Lower leg skin (tissue), 4 donors: ENCODE measurements around the gene SULT1A2. TPM values are rescaled to one million over a fixed set of nuclear protein-coding genes. Genes with fewer than 3 reads are reported as not detected.
"Not testable (repeated sequence)": the region's sequence is repeated elsewhere in the genome, so short reads cannot be mapped to it uniquely, and the experiment has no call there.

ENCODE experiments used
- DNase-seq, 2 donors: peaks; one replicate each; pipeline ENCODE4 v3.0.0-alpha.2; 2019; ENCODE audit warnings: low spot score in 2 of 2
- H3K4me3 ChIP-seq: fragments of 200-600 bp; sonication (generic); 2 replicates; pipeline ENCODE4 v1.5.1; 2017; ENCODE audit warnings: mild to moderate bottlenecking, low read depth; ENCODE audit not compliant: poor library complexity, severe bottlenecking
- POLR2A ChIP-seq, 2 donors: fragments of 450-650 bp; IDR thresholded peaks; one replicate each; pipeline ENCODE4 v1.6.1; 2016 to 2017; ENCODE audit warnings: antibody characterized with exemption in 2 of 2, mild to moderate bottlenecking in 1 of 2, moderate library complexity in 1 of 2
- WGBS, 2 donors: methylation state at CpG; one replicate each; pipeline ENCODE4 v1.1.5; 2018; 5-methylcytosine and 5-hydroxymethylcytosine counted together
- intact Hi-C: fragments of 100-400 bp; cut with DNase I; formaldehyde crosslinking; loops from one replicate; pipeline ENCODE4 v1.15.0; 2023; ENCODE audit warnings: low total_unique reads
- total RNA-seq, 4 donors: library from RNA; depleted of rRNA; stranded (reverse); fragments of >200 nt; gene quantifications; one replicate each; pipeline ENCODE4 v1.1.0, GENCODE V29; 2016
- TF ChIP-seq, protein P1 (sequence below), 3 donors: fragments of 450-650 bp; IDR thresholded peaks; one replicate each; pipeline ENCODE4 v1.5.1; 2016; ENCODE audit warnings: antibody characterized with exemption in 3 of 3, mild to moderate bottlenecking in 3 of 3, moderate library complexity in 2 of 3

The SULT1A2 gene
- total RNA-seq, 4 donors from 2014 or later = not detected

DNA sequence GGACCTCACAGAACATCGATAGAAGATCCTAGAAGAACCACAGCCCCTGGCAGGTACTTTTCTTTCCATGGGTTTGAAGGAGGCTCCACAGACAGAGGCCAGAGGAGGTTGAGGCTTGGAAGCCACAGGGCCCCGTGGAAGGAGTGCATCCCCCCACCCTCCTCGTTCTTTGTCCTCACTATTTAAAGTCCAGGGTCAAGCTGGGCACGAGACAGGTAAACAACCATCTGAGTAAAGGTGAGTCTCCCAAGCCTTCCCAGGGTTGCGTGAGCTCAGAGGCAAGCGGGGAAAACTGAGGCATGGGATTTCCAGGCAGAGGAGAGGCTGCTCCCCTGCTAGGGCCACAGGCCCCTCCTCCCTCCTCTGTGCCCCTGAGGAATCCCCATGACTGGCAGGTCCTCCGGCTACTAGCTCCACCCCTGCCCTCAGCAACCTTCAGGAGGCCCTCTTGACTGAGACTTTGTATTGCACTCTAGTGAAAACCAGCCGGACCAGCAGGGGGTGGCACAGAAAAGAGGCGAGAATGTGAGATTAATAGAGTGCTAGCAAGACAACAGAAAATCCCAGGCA, 927 bp upstream of the SULT1A2 start:
- TF ChIP-seq, protein P1, sequence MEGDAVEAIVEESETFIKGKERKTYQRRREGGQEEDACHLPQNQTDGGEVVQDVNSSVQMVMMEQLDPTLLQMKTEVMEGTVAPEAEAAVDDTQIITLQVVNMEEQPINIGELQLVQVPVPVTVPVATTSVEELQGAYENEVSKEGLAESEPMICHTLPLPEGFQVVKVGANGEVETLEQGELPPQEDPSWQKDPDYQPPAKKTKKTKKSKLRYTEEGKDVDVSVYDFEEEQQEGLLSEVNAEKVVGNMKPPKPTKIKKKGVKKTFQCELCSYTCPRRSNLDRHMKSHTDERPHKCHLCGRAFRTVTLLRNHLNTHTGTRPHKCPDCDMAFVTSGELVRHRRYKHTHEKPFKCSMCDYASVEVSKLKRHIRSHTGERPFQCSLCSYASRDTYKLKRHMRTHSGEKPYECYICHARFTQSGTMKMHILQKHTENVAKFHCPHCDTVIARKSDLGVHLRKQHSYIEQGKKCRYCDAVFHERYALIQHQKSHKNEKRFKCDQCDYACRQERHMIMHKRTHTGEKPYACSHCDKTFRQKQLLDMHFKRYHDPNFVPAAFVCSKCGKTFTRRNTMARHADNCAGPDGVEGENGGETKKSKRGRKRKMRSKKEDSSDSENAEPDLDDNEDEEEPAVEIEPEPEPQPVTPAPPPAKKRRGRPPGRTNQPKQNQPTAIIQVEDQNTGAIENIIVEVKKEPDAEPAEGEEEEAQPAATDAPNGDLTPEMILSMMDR (IDR thresholded peaks at IDR 0.05) = no peak
- no peak for DNase-seq
- no peak overlapping the region for H3K4me3 ChIP-seq
- 71 to 74% methylated on average over 9 of the region's 9 CpGs for WGBS, 2 donors
- intact Hi-C loops = no loop called here

DNA sequence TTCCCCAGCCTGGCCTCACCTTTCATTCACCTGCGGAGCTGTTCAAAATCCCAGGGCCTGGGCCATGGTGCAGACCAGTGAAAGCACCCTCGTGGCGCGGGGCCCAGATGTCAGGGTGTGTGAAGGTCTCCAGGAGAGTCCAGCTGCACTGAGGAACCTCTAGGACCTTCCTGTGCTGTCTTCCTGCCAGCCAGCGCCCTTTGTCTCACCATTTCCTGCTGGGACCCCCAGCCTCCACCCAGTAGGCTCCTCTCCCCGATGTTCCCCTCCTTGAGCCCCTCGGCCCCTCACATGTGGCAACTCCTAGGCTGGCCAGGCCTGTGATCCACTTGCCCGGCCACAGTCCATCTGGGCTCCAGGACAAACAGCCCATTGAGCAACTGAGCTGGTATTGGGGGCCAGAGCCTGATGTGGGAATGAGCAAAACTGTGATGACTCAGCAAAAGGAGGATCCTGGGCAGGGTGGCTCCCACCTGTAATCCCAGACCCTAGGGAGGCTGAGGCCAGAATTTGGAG, 677 bp downstream of the SULT1A2 start:
- no peak for DNase-seq
- H3K4me3 ChIP-seq = no peak overlapping the region
- intact Hi-C loops = no loop called here
- TF ChIP-seq, protein P1 (IDR thresholded peaks at IDR 0.05) = no peak
- no peak for TF ChIP-seq POLR2A (IDR thresholded peaks at IDR 0.05)
- 73 to 79% methylated on average over 8 of the region's 8 CpGs for WGBS, 2 donors

DNA sequence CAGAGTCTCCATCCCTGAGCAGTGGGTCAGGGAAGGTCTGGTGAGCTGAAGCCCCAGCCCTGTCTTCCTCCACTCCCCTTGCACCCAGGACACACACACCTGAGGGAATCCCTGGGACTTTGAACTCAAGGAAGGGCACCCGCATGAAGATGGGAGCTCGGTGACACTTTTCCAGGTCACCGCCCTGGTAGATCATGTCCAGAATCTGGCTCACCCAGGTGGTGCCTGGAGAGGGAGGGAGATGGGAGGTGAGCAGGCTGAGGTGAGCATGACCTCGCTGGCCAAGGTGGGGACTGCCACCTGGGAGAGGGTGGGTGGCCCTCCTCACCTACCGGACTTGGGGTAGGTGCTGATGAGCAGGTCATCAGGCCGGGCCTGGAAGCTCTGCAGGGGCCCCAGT, 1.4 kb downstream of the SULT1A2 start:
- intact Hi-C loops, DNase-seq, H3K4me3 ChIP-seq: not testable (repeated sequence)
- WGBS, 2 donors = 86 to 95% methylated on average over 5 to 6 of the region's 6 CpGs

DNA sequence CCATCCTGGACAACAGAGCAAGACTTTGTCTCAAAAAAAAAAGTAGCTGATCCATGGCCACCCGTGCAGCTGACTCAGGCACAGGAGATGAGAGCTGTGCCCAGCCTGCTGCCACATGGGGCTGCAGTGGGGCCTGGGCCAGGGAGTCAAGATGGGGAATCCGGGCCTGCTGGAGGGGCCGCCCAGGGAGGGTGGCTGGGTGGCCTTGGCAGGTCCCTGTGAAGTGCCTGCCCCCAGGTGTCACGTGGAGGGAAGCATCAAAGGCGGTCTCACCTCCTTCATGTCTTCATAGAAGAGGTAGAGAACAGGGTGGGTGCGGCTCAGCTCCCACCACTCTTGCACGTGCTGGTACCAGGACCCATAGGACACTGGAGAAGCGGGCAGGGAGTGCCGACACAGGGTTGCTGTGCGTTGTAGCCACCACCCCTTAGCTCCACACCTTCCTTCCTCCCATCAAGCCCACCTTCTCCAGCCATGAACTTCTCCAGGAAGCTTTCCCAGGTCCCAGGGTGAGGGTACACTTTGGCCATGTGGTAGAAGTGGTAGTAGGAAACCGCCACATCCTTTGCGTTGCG, 3.8 kb downstream of the SULT1A2 start:
- DNase-seq = no peak
- H3K4me3 ChIP-seq = no peak overlapping the region
- WGBS, 2 donors = 81 to 84% methylated on average over 13 of the region's 13 CpGs
- intact Hi-C loops = no loop called here
- TF ChIP-seq POLR2A (IDR thresholded peaks at IDR 0.05) = no peak
- TF ChIP-seq, protein P1 (IDR thresholded peaks at IDR 0.05) = no peak

DNA sequence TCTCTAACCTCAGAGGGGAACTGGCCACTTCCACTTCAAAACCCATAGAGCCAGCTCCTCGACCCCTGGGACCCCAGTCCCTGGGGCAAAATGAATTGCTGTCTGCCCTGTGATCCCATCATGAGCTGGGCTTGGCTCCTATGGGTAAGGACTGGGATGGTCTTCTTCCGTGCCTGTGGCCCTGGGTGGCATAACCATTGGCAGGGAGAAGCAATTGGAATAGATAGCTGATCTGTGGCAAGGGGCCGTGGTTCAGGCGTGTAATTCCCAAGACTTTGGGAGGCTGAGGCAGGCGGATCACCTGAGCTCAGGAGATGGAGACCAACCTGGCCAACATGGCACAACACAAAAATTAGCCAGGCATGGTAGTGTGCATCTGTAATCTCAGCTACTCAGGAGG, 4.3 kb downstream of the SULT1A2 start:
- H3K4me3 ChIP-seq = no peak overlapping the region
- TF ChIP-seq, protein P1 (IDR thresholded peaks at IDR 0.05) = no peak
- no peak for TF ChIP-seq POLR2A (IDR thresholded peaks at IDR 0.05)
- 84 to 94% methylated on average over 5 of the region's 5 CpGs for WGBS, 2 donors
- intact Hi-C loops = no loop called here
- DNase-seq = no peak

DNA sequence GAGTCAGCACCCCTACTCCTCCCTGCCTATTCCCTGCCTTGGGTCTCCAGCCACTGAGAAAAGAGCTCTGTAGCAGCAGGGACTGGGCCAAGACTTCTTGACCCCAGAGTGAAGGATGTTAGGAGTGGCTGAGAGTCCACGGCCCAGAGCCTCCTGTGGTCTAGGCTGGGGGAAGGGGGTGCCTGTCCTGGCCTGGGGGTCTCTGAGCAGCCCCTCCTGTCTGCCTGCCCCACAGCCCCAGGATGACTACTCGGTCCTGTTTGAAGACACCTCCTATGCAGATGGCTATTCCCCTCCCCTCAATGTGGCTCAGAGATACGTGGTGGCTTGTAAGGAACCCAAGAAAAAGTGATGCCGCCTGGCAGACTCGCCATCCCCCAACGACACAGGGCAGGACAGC, 5.5 kb downstream of the SULT1A2 start:
- TF ChIP-seq, protein P1 (IDR thresholded peaks at IDR 0.05) = no peak
- TF ChIP-seq POLR2A (IDR thresholded peaks at IDR 0.05) = no peak
- intact Hi-C loops = no loop called here
- no peak overlapping the region for H3K4me3 ChIP-seq
- WGBS, 2 donors = 86 to 89% methylated on average over 6 of the region's 6 CpGs
- DNase-seq = no peak
